Measurements from ENCODE around the gene TAX1BP1.
"Not testable (repeated sequence)": the region's sequence is repeated elsewhere in the genome, so short reads cannot be mapped to it uniquely, and the experiment has no call there.

TAX1BP1 gene

GRCh38 chr7:27739301-27739908 is 557 bp upstream of the TAX1BP1 start:
- no peak for DNase-seq

DNA sequence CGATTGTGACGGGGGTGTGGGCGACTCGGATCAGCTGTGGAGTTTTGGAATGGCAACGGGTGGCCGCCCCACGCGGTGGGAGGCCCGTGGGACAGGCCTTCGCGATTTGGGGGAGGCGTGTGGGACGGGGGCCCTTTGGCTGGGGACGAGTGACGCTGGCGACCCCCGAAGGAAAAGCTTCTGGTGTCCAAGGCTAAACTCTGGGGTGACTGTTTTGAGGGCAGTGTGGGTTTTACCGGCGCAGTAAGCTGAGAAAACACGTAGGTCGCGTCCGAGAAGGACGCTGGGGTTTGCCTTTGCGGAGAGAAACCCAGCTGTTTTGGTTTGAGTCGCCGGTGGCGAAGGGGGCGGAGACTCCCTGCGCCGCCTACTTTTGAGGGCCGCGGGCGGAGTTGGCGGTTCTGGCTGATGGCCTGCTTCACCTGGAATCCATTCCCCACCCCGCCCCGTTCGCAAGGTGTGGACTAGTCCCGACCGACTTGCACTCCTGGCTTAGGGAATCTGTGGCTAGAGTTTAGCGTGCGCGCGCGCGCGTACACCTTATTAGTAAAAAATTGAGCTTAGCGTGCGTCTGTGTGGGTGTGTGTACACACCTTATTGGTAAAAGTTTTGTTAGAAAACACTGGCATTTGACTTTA is 606 bp downstream of the TAX1BP1 start:
- peak; percentile 80 for DNase-seq

DNA sequence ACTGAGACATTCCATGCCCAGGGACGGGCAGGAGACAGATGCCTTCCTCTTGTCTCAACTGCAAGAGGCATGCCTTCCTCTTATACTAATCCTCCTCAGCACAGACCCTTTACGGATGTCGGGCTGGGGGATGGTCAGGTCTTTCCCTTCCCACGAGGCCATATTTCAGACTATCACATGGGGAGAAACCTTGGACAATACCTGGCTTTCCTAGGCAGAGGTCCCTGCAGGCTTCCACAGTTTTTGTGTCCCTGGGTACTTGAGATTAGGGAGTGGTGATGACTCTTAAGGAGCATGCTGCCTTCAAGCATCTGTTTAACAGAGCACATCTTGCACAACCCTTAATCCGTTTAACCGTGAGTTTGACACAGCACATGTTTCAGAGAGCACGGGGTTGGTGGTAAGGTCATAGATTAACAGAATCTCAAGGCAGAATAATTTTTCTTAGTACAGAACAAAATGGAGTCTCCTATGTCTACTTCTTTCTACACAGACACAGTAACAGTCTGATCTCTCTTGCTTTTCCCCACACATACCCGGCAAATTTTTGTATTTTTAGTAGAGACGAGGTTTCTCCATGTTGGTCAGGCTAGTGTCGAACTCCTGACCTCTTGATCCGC is 2.2 kb downstream of the TAX1BP1 start:
- DNase-seq, result not testable (repeated sequence)

DNA sequence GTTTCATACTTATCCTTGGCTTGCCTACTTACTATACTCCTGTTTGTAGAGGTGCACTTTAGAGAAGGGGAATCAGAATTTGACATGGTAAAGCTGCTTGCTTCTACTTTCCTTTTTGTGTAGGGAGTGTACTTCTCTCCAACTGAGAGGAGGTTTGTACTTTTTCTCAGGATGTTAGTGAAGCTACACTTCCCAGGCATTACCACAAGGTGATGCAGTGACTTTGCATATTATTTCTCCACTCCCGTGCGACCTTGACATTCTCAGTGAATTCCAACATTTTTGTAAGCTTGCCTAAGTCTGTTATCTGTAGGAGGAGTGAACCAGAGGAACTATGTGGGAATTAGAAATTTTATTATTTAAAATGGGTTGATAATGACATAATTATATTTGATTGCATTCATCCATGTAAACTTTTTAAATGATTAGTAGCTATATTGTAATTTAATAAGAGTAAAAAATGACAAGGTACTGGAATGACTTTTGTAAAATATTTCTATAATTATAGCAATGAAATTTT is 5.2 kb downstream of the TAX1BP1 start:
- peak; percentile 44 for DNase-seq

- DNase-seq, result no peak
Observed at GRCh38 chr7:27746486-27746885, 6.5 kb downstream of the TAX1BP1 start.

- DNase-seq, result peak; percentile 11
Observed at GRCh38 chr7:27746978-27747377, 7.0 kb downstream of the TAX1BP1 start.

DNA sequence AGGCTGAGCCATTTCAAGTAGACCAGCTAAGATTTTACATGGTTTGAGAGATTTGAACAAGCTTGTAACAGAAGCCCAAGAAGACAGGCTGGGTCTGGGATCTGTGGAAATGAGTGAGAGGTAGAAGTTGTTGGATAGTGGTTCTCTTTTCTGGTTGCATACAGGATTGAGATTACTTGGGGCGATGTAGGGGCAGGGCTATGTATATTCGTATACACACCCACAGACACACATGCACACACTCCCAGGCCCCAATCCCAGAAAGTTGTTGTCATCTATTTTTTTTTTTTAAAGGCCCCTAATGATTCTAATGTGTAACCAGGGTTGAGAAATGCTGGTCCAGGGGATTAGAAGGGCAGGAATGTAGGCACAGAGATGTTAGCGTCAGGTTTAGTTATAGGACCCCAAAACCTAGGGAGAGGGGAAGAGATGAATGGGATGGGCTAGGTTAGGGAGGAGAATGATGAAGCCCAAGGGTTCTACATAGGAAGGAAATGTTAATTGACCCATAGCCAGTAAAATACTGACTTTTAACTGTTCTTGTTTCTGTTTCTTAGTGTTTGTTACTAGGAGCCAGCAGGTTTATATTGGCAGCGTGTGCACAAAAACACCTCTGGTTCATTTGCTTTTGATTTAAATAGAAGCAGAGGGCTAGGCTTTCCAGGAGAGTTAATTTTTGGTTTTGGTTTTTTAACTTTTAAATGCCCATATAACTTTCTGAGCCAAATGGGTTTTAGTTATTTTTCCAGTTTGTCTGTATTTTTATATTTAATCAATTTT is 7.8 kb downstream of the TAX1BP1 start:
- no peak for DNase-seq

DNA sequence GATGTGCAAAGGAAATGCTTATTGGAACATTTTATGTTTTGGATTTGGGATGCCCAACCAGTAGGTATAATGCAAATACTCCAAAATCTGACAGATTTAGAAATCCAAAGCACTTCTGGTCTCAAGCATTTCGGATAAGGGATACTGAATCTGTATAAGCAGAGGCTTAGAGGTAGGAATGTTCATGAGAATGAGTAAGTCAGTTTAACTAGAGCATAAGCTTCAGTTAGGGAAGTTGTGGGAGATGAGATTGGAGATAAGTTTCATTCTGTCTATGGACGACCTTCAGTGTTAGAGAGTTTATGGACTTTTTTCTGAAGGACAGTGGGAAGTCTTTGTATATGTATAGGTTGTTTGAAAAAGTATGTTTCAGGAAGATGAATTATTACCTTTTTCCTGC is 10.4 kb downstream of the TAX1BP1 start:
- peak; percentile 29 for DNase-seq

GRCh38 chr7:27751888-27752660 is 12.1 kb downstream of the TAX1BP1 start:
- DNase-seq, result no peak

GRCh38 chr7:27753863-27754262 is 13.9 kb downstream of the TAX1BP1 start:
- no peak for DNase-seq

DNA sequence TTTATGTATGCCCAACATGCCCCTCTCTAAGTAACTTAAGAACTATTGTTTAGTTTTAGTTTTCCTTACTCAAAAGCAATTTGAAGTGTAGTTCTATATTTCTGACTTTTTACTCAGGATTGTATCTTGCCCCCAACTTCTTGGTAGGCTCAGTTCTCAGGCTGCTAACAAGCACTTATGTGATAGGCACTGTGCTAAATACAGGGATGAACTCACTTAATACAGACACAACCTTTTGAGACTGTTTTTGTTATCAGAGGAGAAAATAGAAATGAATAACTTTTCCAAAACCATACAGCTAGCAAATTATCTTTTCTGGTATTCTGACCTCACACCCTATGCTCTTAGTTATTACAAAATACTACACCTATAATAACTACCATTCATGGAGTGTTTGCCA is 16.3 kb downstream of the TAX1BP1 start:
- no peak for DNase-seq

DNA sequence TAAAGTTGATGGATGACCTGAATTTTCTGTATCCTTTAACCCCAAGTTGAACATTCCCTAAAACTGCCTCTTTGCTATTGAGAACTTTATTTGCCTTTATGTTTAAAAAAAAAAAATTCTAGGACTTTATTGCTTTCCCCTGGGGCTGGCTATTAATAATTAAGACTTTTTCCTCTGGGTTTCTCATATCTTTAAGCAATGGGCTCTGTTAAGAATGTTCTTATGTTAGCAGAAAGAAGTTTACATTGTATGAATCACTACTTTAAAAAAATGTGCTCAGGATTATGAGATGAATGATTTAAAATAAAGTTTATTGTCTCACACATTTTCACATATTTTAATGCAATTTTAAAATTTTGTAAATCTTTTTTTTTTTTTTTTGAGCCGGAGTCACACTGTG is 19.5 kb downstream of the TAX1BP1 start:
- DNase-seq, result no peak

DNA sequence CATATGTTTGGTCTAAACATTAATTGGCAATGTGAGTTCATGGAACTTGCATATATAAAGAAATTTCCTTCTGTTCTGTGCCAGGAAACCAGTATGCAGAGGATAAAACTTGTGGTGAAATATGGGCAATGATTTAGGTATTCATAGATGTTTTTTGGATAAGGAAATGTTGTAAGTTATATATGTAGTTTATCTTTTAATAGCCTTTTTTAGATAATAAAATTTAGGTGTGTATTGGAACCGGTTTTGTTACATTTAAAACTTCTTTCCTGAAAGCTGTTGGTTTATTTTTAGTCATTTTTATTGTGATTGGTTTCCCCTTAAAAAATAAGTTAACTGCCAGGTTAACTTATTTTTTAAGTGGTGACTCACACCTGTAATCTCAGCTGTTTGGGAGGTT is 22.1 kb downstream of the TAX1BP1 start:
- no peak for DNase-seq

DNA sequence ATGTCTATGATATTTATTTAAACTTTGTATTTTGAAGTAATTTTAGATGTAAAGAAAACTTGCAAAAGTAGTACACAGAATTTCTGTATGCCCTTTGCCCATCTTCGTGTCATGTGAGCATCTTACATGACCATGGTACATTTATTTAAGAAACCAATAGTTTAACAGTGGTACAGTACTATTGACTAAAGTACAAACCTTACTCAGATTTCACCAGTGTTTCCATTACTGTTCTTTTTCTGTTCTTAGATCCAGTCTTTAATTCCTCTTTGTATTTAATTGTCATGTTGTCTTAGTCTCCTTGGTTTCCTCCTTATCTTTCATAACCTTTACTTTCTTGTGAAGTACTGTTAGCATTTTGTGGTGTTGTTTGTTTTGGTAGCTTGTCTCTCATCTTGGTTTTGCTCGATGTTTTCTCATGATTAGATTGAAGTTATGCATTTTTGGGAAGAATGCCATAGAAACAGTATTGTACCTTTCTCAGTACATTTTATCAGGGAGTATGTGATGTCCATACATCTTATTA is 24.1 kb downstream of the TAX1BP1 start:
- DNase-seq, result no peak

DNA sequence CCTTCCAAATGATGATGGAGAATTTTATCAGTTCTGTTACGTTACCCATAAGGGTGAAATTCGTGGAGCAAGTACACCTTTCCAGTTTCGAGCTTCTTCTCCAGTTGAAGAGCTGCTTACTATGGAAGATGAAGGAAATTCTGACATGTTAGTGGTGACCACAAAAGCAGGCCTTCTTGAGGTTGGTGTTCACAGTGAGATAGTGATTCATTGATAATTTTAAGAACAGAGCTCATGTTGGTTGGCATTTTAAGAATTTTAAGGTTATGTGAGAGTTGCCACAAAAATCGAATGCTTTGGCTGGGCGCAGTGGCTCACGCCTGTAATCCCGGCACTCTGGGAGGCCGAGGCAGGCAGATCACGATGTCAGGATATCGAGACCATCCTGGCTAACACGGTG is 25.9 kb downstream of the TAX1BP1 start:
- DNase-seq, result no peak

- DNase-seq, result no peak
Observed at GRCh38 chr7:27767374-27767773, 27.4 kb downstream of the TAX1BP1 start.

DNA sequence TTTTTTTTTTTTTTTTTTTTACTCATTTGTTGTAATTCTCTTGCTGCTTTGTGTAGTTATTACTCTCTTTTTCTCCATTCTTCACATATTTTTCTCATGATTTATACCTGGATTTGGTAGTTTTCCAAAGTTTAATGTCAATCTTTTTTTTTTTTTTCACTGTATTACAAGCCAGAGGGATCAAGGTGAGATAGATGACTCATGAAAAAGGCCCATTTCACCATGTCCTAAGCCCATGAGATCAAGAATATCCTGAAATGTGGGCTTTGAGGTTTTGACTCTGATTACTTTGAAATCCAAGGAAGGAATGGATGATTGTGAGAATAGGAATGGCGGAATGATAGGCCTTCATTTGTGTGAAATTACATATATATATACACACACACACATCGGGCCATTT is 31.1 kb downstream of the TAX1BP1 start:
- no peak for DNase-seq

DNA sequence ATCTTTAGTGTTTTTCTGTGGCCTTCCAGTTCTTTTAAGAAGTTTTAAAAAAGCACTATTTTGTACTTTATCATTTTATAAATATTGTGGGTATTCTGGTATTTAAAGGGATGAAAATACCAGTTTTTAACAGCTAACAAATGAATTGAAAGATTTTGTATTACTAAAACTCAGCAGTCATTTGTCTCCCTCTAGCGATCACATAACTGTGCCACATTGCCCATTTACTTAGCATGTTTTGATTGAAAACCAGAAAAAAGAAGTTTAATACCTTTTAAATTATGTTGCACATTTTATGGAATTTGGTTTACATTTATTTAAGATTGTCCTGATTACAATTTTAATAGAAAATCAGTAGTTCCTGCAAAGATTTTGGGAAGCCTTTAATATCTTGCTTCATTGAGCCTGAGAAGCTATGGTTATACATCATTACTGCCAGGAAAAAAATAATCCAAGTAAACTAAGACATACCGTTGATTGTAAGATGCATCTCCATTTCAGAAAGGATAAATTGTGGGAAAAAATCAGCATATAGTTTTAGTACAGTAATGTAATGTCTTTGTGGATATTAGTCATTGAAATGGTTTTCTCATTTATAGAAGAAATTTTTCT is 34.9 kb downstream of the TAX1BP1 start:
- peak; percentile 26 for DNase-seq

GRCh38 chr7:27775782-27776181 is 35.8 kb downstream of the TAX1BP1 start:
- DNase-seq, result no peak

- no peak for DNase-seq
Observed at GRCh38 chr7:27777662-27778061, 37.7 kb downstream of the TAX1BP1 start.

- DNase-seq, result no peak
Observed at GRCh38 chr7:27779873-27780272, 39.9 kb downstream of the TAX1BP1 start.

DNA sequence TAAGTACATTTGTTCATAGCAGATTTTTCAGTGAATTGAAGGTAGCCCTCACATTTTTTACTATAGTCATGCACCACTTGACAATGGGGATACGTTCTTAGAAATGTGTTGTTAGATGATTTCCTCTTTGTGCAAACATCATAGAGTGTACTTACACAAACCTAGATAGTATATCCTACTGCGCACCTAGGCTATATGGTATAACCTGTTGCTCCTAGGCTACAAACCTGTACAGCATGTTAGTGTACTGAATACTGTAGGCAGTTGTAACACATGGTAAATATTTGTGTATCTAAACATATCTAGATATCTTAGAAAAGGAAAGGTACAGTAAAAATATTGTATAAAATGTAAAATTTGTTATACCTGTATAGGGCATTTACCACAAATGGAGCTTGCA is 41.2 kb downstream of the TAX1BP1 start:
- DNase-seq, result no peak

Measured in inflammatory macrophage treated with lipopolysaccharide for 4 hours (primary cell).